ENCODE measurements around the gene KCNK3.

KCNK3 gene

DNA sequence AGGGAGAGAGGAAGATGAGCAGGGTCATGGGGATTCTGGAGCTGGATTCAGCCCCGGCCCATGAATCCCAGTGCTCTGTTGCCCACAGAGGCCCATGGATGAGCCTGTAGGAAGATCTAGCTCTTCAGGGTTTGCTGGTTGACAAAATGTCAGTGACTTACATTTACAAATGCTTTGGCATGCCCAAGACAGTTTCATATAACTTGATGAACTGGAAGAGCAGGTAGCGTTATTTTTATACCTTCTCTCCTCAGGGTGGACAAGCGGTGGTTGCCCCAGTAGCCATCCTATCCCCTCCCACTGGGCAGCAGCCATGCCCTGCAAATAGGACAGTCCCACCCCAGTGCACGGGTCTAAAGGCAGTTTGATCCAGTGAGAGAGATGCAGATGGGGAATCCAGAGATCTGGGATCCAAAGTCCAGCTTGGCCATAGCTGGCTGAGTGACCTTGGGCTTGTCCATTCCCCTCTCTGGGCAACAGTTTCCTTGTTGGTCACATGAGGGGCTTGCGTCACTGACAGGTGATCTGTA lies 21.5 kb upstream of the KCNK3 start:
- in situ Hi-C loops (cut with MboI; ENCODE audit: low sequenced_read_pairs, unreplicated experiment): no loop called here
- DNase-seq (ENCODE audit: low spot score): no peak
- TF ChIP-seq CTCF (IDR thresholded peaks at IDR 0.05; ENCODE audit: borderline replicate concordance, control extremely low read depth, extremely low read depth, insufficient read depth, missing control alignments): no peak

DNA sequence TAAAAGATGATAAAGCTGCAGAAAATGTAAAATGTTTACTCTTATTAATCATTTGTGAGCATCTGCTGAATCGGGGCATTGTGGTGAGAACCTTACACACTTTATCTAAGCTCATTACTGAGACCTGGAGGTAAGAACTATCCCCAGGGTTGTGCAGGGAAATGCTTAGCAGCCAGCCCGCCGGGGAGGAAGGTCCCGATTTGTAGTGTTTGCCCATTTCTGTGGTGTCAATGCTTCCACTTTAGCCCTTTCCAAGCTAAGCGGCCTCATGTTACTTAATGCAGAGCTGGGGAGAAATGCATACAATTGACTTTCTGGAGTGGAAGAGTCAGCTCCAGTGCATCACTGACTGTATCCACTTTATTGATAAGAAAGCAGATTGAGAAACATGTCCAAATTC lies 20.8 kb upstream of the KCNK3 start:
- no peak for TF ChIP-seq CTCF (IDR thresholded peaks at IDR 0.05; ENCODE audit: borderline replicate concordance, control extremely low read depth, extremely low read depth, insufficient read depth, missing control alignments)
- DNase-seq (ENCODE audit: low spot score): no peak
- in situ Hi-C loops (cut with MboI; ENCODE audit: low sequenced_read_pairs, unreplicated experiment): no loop called here

DNA sequence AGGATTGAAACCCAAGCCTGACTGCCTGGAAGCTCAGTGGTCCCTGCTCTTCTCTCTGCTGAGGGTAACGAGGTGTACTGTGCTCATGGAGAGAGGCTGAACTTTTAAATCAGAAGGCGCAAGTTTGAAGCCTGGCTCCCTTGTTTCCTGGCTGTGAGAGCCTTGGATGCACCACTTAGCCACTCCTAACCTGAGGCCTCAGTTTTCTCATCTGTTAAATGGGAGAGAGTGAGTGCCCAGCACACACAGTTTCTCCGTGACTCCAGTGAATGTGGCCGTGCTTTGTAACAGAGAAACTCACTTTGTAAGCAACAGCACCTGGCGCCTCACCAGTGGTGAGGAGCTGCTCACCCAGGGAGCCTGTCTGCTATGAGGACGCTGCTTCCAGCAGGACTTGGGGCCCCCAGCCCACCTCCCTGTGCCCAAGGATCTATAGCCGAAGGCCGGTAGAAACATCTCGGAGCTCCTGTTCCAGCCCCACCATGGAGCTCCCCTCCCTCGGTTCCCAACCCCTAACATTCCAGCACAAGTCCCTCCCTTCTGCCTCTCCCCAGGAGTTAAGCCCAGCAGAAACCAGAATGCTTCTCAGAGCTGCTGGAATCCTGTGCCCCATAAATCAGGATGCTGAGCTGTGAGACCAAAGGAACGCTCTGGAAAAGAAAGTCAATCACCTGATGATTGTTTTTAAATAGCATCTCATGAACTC lies 20.3 kb upstream of the KCNK3 start:
- no peak for TF ChIP-seq CTCF (IDR thresholded peaks at IDR 0.05; ENCODE audit: borderline replicate concordance, control extremely low read depth, extremely low read depth, insufficient read depth, missing control alignments)
- in situ Hi-C loops (cut with MboI; ENCODE audit: low sequenced_read_pairs, unreplicated experiment): no loop called here
- no peak for DNase-seq (ENCODE audit: low spot score)

GRCh38 chr2:26672818-26673393 lies 19.6 kb upstream of the KCNK3 start:
- in situ Hi-C loops (cut with MboI; ENCODE audit: low sequenced_read_pairs, unreplicated experiment): no loop called here
- no peak for DNase-seq (ENCODE audit: low spot score)
- no peak for TF ChIP-seq CTCF (IDR thresholded peaks at IDR 0.05; ENCODE audit: borderline replicate concordance, control extremely low read depth, extremely low read depth, insufficient read depth, missing control alignments)

DNA sequence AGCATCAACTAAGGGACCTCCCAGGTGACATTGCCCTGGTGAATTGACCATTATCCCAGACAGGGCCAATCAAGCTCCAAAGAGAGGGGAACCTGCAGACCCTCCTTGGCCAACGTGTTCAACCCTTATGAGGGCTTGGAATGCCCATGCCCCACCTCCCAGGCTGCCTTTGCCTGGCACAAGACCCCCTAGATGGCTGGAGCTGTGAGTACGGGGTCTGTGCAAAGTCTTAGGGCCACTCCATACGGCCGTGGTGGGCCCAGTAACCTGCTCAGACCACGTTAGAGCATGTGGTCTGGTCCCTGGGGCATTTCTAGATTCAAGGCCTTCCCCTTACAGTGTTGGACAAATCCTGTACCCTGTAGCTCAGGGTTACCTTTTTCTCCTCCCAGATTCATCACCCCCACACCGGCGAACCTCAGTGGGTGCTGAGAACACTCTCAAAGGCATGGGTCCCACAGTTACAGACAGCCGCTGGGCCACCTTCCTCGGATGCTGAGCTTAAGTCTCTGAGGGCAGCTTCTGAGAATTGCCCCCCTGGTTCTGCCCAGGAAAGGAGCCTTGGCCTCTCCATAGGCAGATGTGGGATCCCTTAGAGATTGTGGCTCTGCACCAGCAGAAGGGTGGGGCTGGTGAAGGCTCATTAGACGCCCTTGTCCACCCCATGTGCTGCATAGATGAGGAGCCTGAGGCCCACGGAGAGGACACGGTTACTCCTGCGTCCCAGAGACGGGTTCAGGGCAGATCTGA lies 18.3 kb upstream of the KCNK3 start:
- no peak for DNase-seq (ENCODE audit: low spot score)
- TF ChIP-seq CTCF (IDR thresholded peaks at IDR 0.05; ENCODE audit: borderline replicate concordance, control extremely low read depth, extremely low read depth, insufficient read depth, missing control alignments): no peak
- in situ Hi-C loops (cut with MboI; ENCODE audit: low sequenced_read_pairs, unreplicated experiment): no loop called here

- in situ Hi-C loops (cut with MboI; ENCODE audit: low sequenced_read_pairs, unreplicated experiment): no loop called here
- no peak for TF ChIP-seq CTCF (IDR thresholded peaks at IDR 0.05; ENCODE audit: borderline replicate concordance, control extremely low read depth, extremely low read depth, insufficient read depth, missing control alignments)
- no peak for DNase-seq (ENCODE audit: low spot score)
Observed at GRCh38 chr2:26674771-26675170, 17.8 kb upstream of the KCNK3 start.
